NCI-H1092 treated with DMSO at 0.1 percent for 48 hours (cell line): ENCODE results near the gene ZDHHC20.

Source experiments
- DNase-seq: peaks from one replicate; lab custom pipeline; 2025; lab: John Stamatoyannopoulos, UW

The ZDHHC20 gene

DNA sequence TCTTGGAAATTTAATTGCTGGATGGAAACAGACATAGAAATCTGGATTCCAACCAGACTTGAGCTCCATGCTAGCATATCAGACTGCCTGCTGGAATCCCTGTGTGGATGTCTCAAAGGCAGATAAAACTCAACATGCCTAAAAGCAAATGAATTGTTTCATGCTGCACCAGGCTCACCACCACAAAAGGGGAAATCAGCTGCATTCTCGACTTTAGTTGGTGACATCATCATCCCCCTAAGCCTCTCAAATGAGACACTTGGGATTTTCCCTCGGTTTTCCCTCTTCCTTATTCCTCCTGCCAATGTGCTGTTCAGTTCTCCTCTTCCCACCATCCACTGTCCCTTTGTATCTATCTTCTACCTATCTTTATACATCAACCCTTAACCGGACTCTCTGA is 134.3 kb downstream of the ZDHHC20 start:
- DNase-seq, result no peak

DNA sequence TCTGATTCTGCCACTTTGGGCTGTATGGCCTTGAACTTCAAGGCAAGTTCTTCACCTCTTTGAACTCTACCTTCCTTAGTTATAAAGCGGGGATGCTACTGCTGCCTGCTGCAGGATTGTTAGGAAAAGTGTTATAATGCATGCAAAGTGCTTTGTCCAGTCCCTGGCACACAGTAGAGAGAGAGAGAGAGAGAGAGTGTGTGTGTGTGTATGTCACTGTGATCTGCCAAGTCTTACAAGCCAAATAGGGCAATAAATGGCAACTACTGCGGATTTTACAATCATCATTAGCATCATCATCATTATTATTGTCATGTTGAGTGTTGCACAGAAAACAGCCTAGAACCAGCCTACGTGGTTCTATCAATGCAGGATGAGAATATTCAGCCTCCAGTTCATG is 136.1 kb downstream of the ZDHHC20 start:
- no peak for DNase-seq
